K562 (cell line): ENCODE measurements around the gene RAD50. TPM values are rescaled to one million over a fixed set of nuclear protein-coding genes. Genes with fewer than 3 reads are reported as not detected.
A peak's percentile ranks its signal among the peaks of the same experiment; 100 is the strongest.

Experiments
- ATAC-seq: fragments of 200-7000 bp; cut with Tn5 transposase; 3 replicates; pipeline ENCODE4 v1.9.1; 2020; ENCODE audit warnings: moderate library complexity
- BruUV-seq: library from RNA; stranded (reverse); fragments of 400-500 nt; replicated peaks from 2 replicates; lab custom pipeline; 2021; lab: Mats Ljungman, UMichigan
- CTCF ChIA-PET: fragments of 300-600 bp; formaldehyde crosslinking; extraction: SDS; loops from one replicate; lab custom pipeline; 2021; ENCODE audit warnings: low intra/inter-chr PET ratio; lab: Yijun Ruan, JAX
- POLR2A ChIA-PET: fragments of 300-600, 350-650 bp; sonication (Branson Sonifier 250); formaldehyde crosslinking; extraction: SDS; loops from one replicate; lab custom pipeline; 2021; ENCODE audit warnings: antibody characterized with exemption, inconsistent platforms; lab: Yijun Ruan, JAX
- DNase-seq, 4 experiments: peaks; one replicate each; pipeline versions ENCODE4 v3.0.0 to v3.0.0-alpha.2; 2011 to 2018; ENCODE audit warnings: low spot score in 3 of 4, mixed read lengths in 3 of 4; ENCODE audit errors: extremely low read depth in 1 of 4
- FAIRE-seq: peaks from 2 replicates; lab custom pipeline; 2011; peaks lifted over from hg19 to GRCh38; lab: Jason Lieb, UNC
- H2AFZ ChIP-seq: 2 replicates; pipeline ENCODE4 v1.6.0; 2011; ENCODE audit warnings: low read depth, low read length, control low read depth, inconsistent platforms
- H3K27ac ChIP-seq: fragments of 200-600 bp; 3 replicates; pipeline ENCODE4 v1.8.0; 2011; ENCODE audit warnings: low read depth, mild to moderate bottlenecking, control low read depth, inconsistent platforms, low read length, moderate library complexity, mixed read lengths; ENCODE audit errors: extremely low read depth
- H3K27me3 ChIP-seq, 2 experiments: fragments of 300-600 bp in 1 of 2; 2 replicates in 1 of 2; 3 replicates in 1 of 2; pipeline versions ENCODE4 v1.6.0 to v1.8.0; 2011; ENCODE audit warnings: inconsistent platforms in 2 of 2, low read length in 2 of 2, mild to moderate bottlenecking in 1 of 2, mixed read lengths in 1 of 2, moderate library complexity in 1 of 2; ENCODE audit not compliant: control insufficient read depth in 2 of 2, insufficient read depth in 2 of 2
- H3K36me3 ChIP-seq: fragments of 300-600 bp; 3 replicates; pipeline ENCODE4 v1.8.0; 2011; ENCODE audit warnings: mild to moderate bottlenecking, low read length, inconsistent platforms; ENCODE audit not compliant: control insufficient read depth, insufficient read depth
- H3K4me1 ChIP-seq, 2 experiments: fragments of 200-600 bp in 1 of 2; replicated peaks in 1 of 2; 2 replicates in 1 of 2; 3 replicates in 1 of 2; pipeline versions ENCODE4 v1.5.1 to v1.8.0; 2011; ENCODE audit warnings: inconsistent platforms in 2 of 2, low read length in 2 of 2, mild to moderate bottlenecking in 1 of 2, mixed read lengths in 1 of 2, moderate library complexity in 1 of 2; ENCODE audit not compliant: control insufficient read depth in 2 of 2, insufficient read depth in 2 of 2
- H3K4me2 ChIP-seq: 2 replicates; pipeline ENCODE4 v1.6.1; 2011; ENCODE audit warnings: low read length, control low read depth, inconsistent platforms, mixed read lengths; ENCODE audit not compliant: insufficient read depth
- H3K4me3 ChIP-seq: fragments of 200-600 bp; sonication (generic), shearing (Covaris generic); 2 replicates; pipeline ENCODE4 v1.5.1; 2016; ENCODE audit warnings: control low read depth, inconsistent platforms
- H3K79me2 ChIP-seq: fragments of 200-600 bp; 3 replicates; pipeline ENCODE4 v1.8.0; 2011; ENCODE audit warnings: low read length, inconsistent platforms; ENCODE audit not compliant: control insufficient read depth, insufficient read depth
- H3K9ac ChIP-seq, 2 experiments: 2 replicates each; pipeline versions ENCODE4 v1.6.0 to v1.6.1; 2011; ENCODE audit warnings: low read depth in 2 of 2, low read length in 2 of 2, control low read depth in 1 of 2, inconsistent platforms in 1 of 2, mild to moderate bottlenecking in 1 of 2, mixed read lengths in 1 of 2; ENCODE audit not compliant: insufficient read depth in 1 of 2
- H3K9me1 ChIP-seq: one replicate; pipeline ENCODE4 v1.6.0; 2011; ENCODE audit warnings: inconsistent platforms, mild to moderate bottlenecking, low read length, moderate library complexity; ENCODE audit not compliant: control insufficient read depth, insufficient read depth
- H3K9me3 ChIP-seq: replicated peaks from 2 replicates; pipeline ENCODE4 v1.5.1; 2011; ENCODE audit warnings: low read depth, low read length, inconsistent platforms; ENCODE audit not compliant: control insufficient read depth, insufficient read depth
- H4K20me1 ChIP-seq: replicated peaks from 2 replicates; pipeline ENCODE4 v1.6.1; 2011; ENCODE audit warnings: low read length, inconsistent platforms, mixed read lengths; ENCODE audit not compliant: control insufficient read depth, insufficient read depth
- ASH1L ChIP-seq: fragments of 450-650 bp; IDR thresholded peaks from 2 replicates; pipeline ENCODE4 v1.6.1; 2018; ENCODE audit warnings: borderline replicate concordance, mild to moderate bottlenecking, low read depth; ENCODE audit not compliant: partially characterized antibody
- C11orf30 ChIP-seq: fragments of 450-650 bp; IDR thresholded peaks from 2 replicates; pipeline ENCODE4 v1.6.1; 2016; ENCODE audit warnings: low read depth, mild to moderate bottlenecking
- CREBBP ChIP-seq: IDR thresholded peaks from one replicate; pipeline ENCODE4 v1.6.1; 2012; ENCODE audit warnings: low read depth, mild to moderate bottlenecking, control low read depth, inconsistent platforms, low read length
- ETV6 ChIP-seq, 3 experiments: fragments of 150-350 bp in 1 of 3; sonication (generic) in 1 of 3; formaldehyde crosslinking in 1 of 3; IDR thresholded peaks; 2 replicates each; pipeline versions ENCODE4 v1.6.1 to v1.8.0; 2014 to 2022; ENCODE audit warnings: borderline replicate concordance in 2 of 3, low read depth in 2 of 3, antibody characterized with exemption in 1 of 3, low read length in 1 of 3, mild to moderate bottlenecking in 1 of 3, missing genetic modification reagents in 1 of 3
- KLF1 ChIP-seq: fragments of 450-650 bp; IDR thresholded peaks from 2 replicates; pipeline ENCODE4 v1.6.1; 2016; ENCODE audit warnings: missing genetic modification characterization, missing compliant biosample characterization
- PCBP1 ChIP-seq: fragments of 200-400 bp; formaldehyde crosslinking; IDR thresholded peaks from 2 replicates; pipeline ENCODE4 v1.6.1; 2018; ENCODE audit warnings: mild to moderate bottlenecking, low read depth, low read length; ENCODE audit not compliant: poor library complexity, severe bottlenecking
- PHB2 ChIP-seq: fragments of 450-650 bp; IDR thresholded peaks from 2 replicates; pipeline ENCODE4 v1.6.1; 2017; ENCODE audit warnings: low read depth
- RBM17 ChIP-seq: fragments of 200-400 bp; formaldehyde crosslinking; IDR thresholded peaks from 2 replicates; pipeline ENCODE4 v1.6.1; 2017; ENCODE audit warnings: low read depth, mild to moderate bottlenecking, low read length, borderline replicate concordance
- U2AF1 ChIP-seq: fragments of 200-400 bp; formaldehyde crosslinking; optimal IDR thresholded peaks from 2 replicates; pipeline ENCODE3; 2017; ENCODE audit warnings: mild to moderate bottlenecking, low read depth, low read length, moderate library complexity
- WHSC1 ChIP-seq: IDR thresholded peaks from one replicate; pipeline ENCODE4 v1.6.1; 2012; ENCODE audit warnings: low read length, control low read depth, inconsistent platforms
- ZBTB7A ChIP-seq: IDR thresholded peaks from 2 replicates; pipeline ENCODE4 v1.6.1; 2011; ENCODE audit warnings: low read depth, mild to moderate bottlenecking, low read length, moderate library complexity, borderline replicate concordance; ENCODE audit not compliant: control insufficient read depth
- ZKSCAN8 ChIP-seq: fragments of 200-800 bp; sonication (Bioruptor generic); IDR thresholded peaks from 2 replicates; pipeline ENCODE4 v1.6.1; 2016; ENCODE audit warnings: missing genetic modification characterization, missing compliant biosample characterization
- ZNF212 ChIP-seq: fragments of 450-650 bp; formaldehyde crosslinking; IDR thresholded peaks from 2 replicates; pipeline ENCODE4 v1.4.0; 2020; ENCODE audit warnings: mild to moderate bottlenecking
- ZNF316 ChIP-seq: fragments of 450-650 bp; IDR thresholded peaks from 2 replicates; pipeline ENCODE4 v1.6.1; 2016
- WGBS: fragments of 100-300 bp; shearing (Covaris generic); methylation state at CpG from one replicate; pipeline ENCODE4 v1.1.6; 2016; ENCODE audit warnings: low coverage, mixed read lengths; ENCODE audit not compliant: insufficient coverage; ENCODE audit errors: missing lambda C conversion rate; 5-methylcytosine and 5-hydroxymethylcytosine counted together
- in situ Hi-C: fragments of 300-500 bp; cut with MboI; formaldehyde crosslinking; loops from 4 replicates; pipeline ENCODE4 v1.15.0; 2018; ENCODE audit warnings: inconsistent platforms, mixed read lengths
- intact Hi-C: fragments of 100-400 bp; cut with micrococcal nuclease; formaldehyde crosslinking; loops from 2 replicates; pipeline ENCODE4 v1.14.2; 2022
- polyA plus RNA-seq, 8 experiments: library from polyadenylated mRNA; depleted of rRNA in 4 of 8; stranded (reverse) in 5 of 8; unstranded in 3 of 8; fragments of >200 nt; fragmentation: Nextera tagmentation in 2 of 8; fragmentation: Illumina TruSeq in 1 of 8; extraction: Ambion mirVana in 2 of 8; extraction: Trizol in 1 of 8; gene quantifications; 2 replicates each; pipeline versions ENCODE4 v1.2.1 to v1.2.3, GENCODE V29; 2011 to 2014; ENCODE audit warnings: inconsistent platforms in 1 of 8, missing spikeins in 1 of 8
- total RNA-seq, 7 experiments: library from RNA; depleted of rRNA in 6 of 7; stranded (reverse); fragments of >200 nt in 6 of 7; fragmentation: Illumina TruSeq in 2 of 7; extraction: Trizol in 2 of 7; gene quantifications; 2 replicates each; pipeline versions ENCODE4 v1.2.1 to v1.2.3, GENCODE V29; 2011 to 2021; ENCODE audit warnings: low replicate concordance in 1 of 7
- TF ChIP-seq, protein P1 (sequence below): fragments of 250-450 bp; sonication (Bioruptor Pico); IDR thresholded peaks from 2 replicates; pipeline ENCODE4 v1.4.0; 2020; ENCODE audit warnings: mild to moderate bottlenecking, moderate library complexity

Gene RAD50
- total and polyA plus RNA-seq, 9 of the 15 experiments (the other 6 are each of a cell fraction or from before 2014, with no cell fraction given): 15.3 to 74.2 (median 44.1) TPM

- Histone ChIP-seq H3K27me3 (no peaks in the 10 kb centered on the region), H2AFZ (no peak overlapping the region), H3K79me2 (no peaks in the 10 kb centered on the region), H4K20me1 (no peaks in the 10 kb centered on the region), H3K4me1 (no peaks in the 10 kb centered on the region), H3K27ac (no peak overlapping the region), H3K9ac (no peak overlapping the region), H3K4me3 (no peak overlapping the region), H3K4me2 (no peak overlapping the region), H3K36me3 (peaks cover 90% of the 10 kb centered on the region), H3K9me3 (no peaks in the 10 kb centered on the region), H3K9me1 (no peaks in the 10 kb centered on the region)
- CTCF ChIA-PET: no interaction called here
- ATAC-seq: no peak
- FAIRE-seq: no peak
- BruUV-seq: no TSS peak
- DNase-seq: no peak
- WGBS: 81% methylated on average over 3 of the region's 3 CpGs
- POLR2A ChIA-PET: no interaction called here
- intact Hi-C loops (loop anchor here (5.0 kb wide), 2 partner anchors 67 to 228 kb away; no protein-coding TSS in a partner anchor), in situ Hi-C loops (no loop called here)
- no peak for TF ChIP-seq WHSC1
- no peak for TF ChIP-seq PHB2
- TF ChIP-seq RBM17: no peak
- TF ChIP-seq ZNF316: peak; percentile 70
- TF ChIP-seq, protein P1, sequence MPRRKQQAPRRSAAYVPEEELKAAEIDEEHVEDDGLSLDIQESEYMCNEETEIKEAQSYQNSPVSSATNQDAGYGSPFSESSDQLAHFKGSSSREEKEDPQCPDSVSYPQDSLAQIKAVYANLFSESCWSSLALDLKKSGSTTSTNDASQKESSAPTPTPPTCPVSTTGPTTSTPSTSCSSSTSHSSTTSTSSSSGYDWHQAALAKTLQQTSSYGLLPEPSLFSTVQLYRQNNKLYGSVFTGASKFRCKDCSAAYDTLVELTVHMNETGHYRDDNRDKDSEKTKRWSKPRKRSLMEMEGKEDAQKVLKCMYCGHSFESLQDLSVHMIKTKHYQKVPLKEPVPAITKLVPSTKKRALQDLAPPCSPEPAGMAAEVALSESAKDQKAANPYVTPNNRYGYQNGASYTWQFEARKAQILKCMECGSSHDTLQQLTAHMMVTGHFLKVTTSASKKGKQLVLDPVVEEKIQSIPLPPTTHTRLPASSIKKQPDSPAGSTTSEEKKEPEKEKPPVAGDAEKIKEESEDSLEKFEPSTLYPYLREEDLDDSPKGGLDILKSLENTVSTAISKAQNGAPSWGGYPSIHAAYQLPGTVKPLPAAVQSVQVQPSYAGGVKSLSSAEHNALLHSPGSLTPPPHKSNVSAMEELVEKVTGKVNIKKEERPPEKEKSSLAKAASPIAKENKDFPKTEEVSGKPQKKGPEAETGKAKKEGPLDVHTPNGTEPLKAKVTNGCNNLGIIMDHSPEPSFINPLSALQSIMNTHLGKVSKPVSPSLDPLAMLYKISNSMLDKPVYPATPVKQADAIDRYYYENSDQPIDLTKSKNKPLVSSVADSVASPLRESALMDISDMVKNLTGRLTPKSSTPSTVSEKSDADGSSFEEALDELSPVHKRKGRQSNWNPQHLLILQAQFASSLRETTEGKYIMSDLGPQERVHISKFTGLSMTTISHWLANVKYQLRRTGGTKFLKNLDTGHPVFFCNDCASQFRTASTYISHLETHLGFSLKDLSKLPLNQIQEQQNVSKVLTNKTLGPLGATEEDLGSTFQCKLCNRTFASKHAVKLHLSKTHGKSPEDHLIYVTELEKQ (CRISPR knock-in tag): no peak
- peak; percentile 27; the same call in 1 of the 2 replicates for TF ChIP-seq C11orf30
- TF ChIP-seq ETV6 (IDR thresholded peaks at IDR 0.05; ENCODE audit: borderline replicate concordance in 1 of 2, low read depth in 2 of 2, low read length in 1 of 2): no peak
- TF ChIP-seq ETV6 (CRISPR knock-in tag; IDR thresholded peaks at IDR 0.05; ENCODE audit: borderline replicate concordance): no peak
- no peak for TF ChIP-seq U2AF1
- TF ChIP-seq CREBBP: no peak
- TF ChIP-seq ZKSCAN8 (CRISPR knock-in tag): no peak
- no peak for TF ChIP-seq KLF1
- TF ChIP-seq ZBTB7A: no peak
- TF ChIP-seq PCBP1: no peak
- no peak for TF ChIP-seq ASH1L
- TF ChIP-seq ZNF212: no peak
These were observed 37.4 kb downstream of the RAD50 start for GRCh38 chr5:132594170-132594569.
